Stimulated activated CD4-positive, alpha-beta T cell treated with anti-CD3 and anti-CD28 coated beads, Interleukin-12 subunit alpha, Interleukin-12 subunit beta, amount 100 ng/mL, for 4 hours (primary cell): ENCODE results near the gene FBXO15.

Experiments
- DNase-seq: peaks from one replicate; pipeline ENCODE4 v3.0.0-alpha.2; 2020

The FBXO15 gene

DNA sequence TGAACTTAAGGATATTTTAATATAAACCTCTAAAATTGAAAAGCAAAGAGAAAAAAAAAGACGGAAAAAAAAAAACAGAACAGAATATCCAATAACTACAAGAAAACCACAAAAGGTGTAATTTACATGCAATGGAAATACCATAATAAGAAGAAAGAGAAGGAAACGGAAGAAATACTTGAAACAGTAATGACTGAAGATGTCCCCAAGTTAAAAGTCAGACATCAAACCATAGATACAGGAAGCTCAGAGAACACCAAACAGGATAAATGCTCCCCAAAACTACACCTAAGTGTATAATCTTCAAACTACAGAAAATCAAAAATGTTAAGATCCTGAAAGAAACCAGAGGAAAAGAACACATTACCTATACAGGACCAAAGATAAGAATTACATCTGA, 39.2 kb downstream of the FBXO15 start:
- no peak for DNase-seq

DNA sequence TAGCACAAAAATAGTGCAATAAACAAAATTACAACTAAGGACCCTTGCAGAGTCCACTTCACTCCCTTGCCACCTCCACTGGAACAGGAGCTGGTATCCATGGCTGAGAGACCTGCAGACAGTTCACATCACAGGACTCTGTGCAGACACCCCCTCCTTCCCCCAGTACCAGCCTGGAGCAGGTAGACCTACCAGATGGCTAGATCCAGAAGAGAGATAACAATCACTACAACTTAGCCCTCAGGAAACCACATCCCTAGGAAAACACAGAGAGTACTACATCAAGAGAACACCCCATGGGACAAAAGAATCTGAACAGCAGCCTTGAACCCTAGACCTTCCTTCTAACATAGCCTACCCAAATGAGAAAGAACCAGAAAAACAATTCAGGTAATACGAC, 49.8 kb downstream of the FBXO15 start:
- DNase-seq = no peak

DNA sequence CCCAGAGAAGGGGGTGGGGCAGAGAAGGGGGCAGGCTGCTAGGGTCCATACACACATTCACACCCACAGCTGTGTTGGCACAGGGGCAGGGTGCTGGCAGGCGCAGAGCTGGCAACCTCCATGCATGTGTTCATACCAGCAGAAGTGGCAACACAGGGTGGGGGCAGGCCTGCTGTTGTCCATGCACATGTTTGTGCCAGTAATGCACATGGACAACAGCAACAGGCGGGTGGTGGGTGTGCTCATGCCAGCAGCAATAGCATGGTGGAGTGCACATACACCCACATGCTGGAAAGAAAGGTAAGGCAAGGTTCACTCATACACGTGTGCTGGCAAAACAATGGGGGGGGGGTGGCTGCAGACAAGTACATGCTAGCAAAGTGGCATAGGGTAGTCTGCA, 54.7 kb downstream of the FBXO15 start:
- no peak for DNase-seq

DNA sequence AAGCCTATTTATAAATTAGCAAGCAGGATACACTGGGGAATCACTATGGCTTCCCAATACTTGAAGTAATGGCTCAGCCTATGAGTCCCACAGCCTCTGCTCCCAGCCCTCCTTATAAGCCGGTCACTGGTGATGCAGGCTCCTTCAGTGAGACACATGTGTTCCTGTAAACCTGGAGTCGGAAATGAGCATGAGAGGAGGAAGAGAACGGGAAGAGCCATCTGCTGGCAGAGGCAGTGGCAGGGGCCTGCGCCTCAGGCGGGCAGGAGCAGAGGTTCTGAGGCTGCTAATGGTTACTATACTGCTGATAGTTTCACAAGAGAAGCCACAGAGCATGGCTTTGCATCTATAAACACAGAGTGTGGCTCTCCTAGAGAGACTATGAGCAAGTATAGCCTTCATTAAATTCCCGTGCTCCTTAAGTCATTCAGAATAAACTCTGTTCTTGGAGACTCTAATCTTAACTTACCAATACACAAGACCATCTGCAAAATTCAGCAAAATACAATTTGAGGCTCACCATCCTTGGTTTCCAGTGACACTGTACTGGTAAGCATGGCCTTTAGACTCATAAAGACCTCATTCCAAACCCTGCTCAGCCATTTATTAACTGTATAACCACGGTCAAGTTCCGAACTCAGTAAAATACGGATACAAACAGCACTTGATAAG, 63.3 kb downstream of the FBXO15 start:
- DNase-seq = no peak

DNA sequence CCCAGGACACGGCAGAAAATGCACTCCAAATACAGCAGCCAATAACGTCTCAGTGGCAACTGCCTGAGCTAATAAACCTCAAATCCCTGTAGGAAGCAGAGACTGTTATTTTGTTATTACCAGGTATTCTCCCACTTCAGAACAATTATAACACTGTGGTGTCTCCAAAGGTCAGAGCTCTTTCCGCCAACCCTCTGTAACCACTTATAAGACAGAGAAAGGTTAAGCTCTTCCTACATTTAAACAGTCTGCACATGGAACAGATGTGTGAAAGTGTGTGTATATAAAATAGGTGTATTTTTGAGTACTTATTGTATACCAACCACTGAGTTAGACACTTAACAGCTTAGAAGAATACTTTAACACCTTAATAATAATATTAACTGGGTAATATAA, 64.1 kb downstream of the FBXO15 start:
- DNase-seq = no peak

DNA sequence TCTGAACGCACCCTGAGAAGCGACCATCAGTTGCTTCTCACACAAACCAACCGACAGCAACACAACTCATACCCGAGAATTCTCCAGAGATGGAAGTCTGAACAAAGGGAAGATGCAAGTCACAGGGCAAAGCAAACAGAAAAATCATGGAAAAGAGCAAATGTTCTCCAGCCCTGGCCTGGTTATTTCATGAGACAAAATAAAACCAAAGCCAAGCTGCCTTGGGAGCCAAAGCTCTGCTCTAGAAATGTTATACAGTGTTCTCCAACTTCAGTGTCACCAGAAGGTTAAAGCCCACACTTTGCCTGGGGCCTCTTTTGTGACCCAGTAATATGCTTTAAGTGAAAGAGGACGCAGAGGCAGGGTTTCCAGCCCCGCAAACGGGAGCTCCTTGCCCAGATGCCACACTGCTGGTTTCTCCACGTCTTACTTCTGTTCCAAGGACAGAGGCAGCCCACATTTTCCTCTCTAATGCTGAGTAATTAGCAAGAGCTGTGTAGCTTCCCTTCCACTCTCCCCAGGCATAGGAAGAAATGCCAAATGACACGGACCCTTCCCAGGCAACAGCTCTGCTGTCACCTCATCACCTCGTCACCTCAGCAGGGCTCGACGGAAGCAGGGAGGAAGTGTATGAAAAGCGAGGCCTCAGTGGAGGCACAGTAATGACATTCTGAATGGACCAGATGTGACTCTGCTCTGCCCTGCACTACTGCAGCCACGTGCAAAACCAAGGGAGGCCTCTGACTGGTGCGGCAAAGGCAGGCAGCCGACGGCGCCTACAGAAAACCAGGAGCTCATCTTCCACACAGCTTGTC, 64.7 kb downstream of the FBXO15 start:
- no peak for DNase-seq

DNA sequence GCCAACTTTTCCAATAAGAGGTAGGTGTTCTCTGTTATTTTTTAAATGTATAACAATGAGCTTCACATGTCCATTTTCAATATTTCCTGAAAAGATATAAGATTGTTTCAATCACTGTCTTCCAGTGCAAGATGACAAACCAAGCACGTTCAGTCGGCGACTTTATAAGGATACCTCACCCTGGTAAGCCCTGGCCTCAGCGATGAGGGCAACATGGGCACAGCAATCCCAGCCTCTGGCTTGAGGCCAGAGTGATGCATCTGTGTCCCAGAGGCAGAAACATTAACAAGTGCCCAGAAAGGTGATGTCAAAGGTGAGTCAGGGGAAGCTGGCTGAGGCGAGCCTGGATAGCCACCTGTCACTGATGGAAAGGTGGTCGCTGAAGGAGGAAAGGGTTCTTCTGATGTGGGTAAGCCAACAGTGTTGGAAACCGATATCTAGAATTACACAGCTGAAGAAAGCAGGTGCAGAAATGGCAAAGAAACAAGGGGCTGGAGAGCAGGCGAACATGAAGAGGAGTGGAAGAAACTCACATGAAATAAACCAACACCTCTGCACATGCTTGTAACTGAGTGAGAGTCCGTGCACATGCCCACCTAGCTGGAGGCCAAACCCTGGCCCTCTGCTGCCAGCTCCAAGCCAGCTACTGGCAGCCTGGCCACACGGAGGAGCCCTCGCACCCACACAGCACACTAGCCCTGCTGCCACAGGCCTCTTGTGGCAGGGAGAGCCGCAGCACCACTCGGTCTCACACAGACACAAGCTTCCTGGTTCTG, 65.5 kb downstream of the FBXO15 start:
- peak; percentile 57 for DNase-seq

DNA sequence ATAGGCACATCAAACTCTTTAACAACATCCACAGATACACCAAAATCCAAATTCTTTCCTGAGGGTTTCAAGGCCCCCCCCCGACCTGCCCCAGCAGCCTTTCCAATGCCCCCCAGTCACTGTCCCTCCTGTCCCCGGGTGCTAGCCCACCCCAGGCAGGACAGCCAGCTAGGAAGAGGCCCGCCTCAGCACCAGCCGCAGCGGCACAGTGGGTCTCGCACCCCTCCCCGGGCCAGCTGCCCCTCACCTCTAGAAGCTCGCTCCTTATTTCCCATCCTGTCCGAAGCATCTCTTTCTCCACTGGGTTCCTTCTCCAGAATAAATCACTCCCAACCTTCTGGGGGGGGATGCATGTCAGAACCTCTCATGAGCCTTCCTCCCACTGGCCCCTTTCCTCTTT, 69.4 kb downstream of the FBXO15 start:
- DNase-seq = no peak

DNA sequence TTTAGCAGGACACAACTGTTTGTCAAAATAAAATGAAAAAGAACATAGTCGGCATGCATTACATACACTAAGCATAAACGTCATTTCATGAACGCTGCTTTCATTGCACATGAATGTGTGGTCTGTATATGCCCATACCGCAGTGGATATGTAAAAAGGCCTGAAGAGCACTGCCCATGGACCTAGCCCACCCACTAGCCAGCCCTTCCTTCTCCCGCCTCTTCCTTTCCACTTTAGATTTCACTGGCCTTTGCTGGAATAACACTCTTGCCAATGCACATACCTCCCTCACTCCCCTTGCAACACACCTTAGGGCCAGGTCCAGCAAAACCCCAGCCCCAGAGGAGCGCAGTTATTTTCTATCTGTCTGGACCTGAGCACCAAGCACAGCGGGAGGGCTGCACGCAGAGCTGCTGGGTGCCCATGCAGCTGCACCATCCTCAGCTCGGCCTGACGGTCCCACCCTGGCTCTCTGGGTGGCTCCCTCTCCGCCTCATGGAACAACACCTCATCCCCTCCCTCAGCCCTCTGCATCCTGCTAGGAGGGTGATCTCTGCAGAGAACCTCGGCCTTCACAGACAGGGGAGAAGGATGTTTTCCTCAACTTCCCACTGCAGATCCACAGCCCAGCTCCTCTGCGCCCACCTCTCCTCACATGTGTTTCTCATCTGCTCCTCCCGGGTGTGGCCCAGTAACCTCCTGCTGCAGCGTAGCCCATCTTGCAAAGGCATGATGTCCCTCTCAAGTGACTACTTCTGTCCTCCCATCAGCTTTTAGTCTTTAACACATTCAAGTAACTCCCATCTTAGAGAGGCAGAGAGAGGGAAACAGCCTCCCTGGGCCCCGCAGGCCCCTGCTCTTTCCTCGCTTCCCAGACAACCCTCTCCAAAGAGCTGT, 72.7 kb downstream of the FBXO15 start:
- no peak for DNase-seq

DNA sequence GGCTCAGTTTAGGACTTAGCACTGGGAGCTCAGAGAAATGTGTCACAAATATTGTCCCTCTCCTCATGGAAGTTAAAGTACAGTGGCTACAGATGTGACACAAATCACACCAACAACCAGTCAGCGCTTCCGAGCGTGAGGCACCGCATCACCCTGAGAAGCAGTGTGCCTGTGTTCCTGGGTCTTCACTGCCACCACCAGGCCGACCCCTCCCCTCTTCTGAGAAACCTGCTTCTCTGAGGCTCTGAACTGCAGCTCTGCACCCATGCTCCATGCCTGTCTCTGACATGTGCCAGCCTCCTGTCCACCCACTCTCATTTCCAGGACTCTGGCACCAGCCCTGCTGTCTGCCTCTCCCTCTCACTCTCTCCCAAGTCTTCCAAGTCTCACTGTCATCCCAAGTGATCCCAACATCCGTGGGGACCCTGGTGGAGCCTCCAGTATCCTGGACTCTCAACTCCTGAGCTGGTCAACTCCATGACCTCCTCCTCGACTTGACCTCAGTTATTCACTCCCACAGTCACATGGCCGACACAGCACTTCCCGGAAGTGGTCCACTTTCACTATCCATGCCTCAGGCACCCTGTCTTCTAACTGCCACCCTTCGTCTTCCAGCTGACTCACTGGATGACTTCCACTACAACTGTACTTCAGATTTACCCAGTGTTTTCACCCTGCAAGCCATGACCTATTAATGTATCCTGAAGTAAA, 73.5 kb downstream of the FBXO15 start:
- DNase-seq = no peak

DNA sequence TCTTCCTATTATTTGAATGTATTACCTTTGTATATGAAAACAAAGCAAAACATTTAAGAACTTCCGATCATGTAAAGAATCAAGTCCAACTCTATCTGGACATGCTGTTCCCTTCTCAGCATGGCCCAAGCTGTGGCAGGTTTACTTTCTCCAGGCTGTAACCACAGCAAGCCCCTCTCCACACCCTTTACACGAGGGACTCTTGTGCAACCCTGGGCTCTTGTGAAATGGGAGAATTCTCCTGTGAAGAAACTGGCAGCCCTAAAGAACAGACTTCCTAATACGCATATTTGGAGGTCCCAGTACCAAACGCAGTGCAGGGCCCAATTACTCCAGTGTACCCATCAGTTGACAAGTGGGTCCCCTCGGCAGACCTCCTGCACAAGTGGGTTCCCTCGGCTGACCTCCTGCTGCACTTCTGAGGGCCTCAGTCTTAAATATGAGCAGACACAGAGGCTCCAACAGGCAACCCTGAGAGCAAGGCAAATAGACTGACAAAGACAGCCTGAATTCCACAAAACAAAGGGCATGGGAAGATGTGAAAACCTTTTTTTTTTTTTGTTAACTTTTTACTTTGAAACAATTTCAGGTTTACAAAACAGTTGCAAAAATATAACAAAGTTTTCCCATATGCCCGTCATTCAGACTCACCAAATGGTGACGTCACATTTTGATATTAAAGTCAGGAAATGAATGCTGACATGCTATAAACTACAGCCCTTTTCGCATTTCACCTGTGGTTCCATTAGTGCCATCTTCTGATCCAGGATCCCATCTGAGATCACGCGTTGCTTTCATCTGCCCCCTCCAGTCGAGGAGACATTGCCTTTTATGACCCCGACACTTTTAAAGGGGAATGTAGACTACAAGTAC, 78.2 kb downstream of the FBXO15 start:
- DNase-seq = no peak

DNA sequence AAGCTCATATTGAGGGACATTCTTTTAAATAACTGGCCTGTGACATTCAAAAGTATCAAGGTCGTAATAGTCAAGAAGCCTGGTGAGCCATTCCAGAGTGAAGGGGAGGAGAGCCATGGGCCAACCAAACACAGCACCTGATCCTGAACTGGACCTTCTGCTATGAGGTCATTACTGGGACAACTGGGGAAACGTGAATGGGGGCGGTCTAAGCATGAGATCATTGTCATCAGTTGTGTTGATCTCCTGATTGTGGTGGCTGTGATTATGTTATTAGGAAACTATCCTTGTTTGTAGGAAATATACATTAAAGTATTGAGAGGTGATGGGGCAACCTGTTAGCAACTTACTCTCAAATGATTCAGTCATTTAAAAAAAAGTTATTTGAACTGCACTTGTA, 79.3 kb downstream of the FBXO15 start:
- DNase-seq = no peak

DNA sequence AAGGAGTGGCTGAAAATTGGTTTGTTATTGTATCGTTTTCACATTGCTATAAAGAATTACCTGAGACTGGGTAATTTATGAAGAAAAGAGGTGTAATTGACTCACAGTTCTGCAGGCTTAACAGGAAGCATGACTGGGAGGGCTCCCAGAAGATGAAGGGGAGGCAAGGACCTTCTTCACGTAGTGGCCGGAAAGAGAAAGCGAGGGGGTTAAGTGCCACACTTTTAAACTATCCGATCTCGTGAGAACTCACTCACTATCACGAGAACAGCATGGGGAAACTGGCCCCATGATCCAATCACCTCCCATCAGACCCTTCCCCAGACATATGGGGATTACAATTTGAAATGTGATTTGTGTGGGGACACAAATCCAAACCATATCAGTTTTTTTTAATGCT, 81.6 kb downstream of the FBXO15 start:
- no peak for DNase-seq

DNA sequence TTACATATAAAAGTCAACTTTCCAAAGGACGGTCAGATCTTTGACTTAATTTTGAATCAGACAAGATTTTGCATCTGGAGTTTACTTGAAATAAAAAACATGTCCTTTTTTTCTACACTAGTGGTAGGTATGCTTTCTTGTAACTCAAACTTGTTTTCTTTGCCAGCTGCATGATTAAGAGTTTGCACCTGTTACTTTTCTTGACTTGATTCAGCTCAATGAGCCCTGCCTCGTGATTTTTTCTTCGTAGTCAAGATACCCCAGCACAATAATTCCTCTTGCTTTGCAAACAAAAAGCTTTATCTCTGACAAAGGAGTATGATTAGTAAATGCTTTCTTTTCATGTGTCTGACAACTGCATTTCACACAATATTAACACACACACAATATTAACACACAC, 82.3 kb downstream of the FBXO15 start:
- no peak for DNase-seq

DNA sequence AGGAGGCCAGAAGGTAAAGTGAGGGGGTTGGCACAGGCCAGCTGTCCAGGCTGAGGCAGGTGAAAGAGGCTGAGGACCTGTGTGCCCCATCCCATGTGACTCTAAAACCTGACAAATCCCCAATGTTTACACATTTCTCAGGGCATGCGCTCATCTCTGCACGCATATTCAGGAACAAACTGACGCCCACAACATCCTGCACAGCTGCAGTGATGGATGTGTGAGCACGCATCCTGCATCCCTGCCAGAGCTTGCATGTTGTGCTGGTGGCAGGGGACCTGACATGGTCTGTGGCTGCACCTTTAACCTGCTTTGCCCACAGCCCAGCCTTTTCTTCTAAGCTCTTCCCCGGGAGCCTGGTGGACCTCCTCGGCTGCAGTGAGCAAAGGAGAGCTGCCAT, 83.1 kb downstream of the FBXO15 start:
- peak; percentile 25 for DNase-seq

DNA sequence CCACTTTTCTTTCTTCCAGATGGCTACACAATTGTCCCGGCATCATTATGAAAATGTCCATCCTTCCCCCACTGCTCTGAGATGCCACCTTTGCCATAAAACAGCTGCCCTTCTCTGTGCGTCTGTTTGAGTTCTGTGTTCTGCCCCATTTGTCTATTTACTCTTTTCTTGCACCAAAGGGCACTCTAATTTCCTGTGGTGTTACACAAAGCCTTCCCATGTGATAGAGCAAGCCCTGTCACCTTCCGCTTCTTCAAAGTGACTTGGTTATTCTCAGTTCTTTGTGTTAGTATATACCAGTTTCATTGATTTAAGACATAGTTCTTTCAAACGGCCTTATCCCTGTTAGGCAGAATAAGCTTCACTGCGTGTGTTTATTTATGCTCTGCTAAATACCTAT, 84.1 kb downstream of the FBXO15 start:
- DNase-seq = no peak

DNA sequence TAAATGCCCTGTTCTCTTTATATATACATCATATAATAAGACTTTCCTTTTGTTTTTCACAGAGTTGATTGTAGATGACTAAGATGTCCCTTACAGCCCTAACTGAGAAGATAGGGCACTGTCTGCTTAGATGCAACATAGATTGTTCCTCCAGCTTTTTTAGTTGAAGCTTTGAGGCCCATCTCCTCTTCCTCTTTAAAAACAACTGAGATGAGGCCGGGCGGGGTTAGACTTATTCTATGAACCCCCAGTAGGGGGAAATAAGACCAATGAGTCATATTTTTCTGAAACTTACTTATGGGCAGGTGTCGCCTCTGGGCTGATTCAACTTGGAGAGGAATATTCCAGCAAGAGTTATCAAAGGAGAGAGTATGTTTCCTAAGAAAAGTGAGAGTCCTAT, 84.6 kb downstream of the FBXO15 start:
- DNase-seq = no peak

DNA sequence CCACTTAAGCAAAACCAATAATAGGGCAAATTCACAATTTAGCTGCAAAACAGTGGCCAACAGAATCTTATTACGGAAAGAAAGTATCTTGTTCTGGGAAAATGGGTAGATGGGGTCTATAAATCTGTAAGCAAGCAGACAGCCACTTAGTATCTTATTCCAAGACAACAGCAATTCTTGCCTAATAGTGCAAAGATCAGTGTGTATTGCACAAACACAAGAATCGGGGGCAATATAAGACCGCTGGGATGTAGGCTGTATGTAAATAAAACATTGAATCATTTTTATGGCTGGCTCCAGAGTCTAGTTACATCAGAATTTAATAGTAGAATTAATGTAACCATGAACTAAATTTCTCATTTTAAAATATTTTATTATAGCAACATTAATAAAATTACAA, 85.6 kb downstream of the FBXO15 start:
- no peak for DNase-seq

DNA sequence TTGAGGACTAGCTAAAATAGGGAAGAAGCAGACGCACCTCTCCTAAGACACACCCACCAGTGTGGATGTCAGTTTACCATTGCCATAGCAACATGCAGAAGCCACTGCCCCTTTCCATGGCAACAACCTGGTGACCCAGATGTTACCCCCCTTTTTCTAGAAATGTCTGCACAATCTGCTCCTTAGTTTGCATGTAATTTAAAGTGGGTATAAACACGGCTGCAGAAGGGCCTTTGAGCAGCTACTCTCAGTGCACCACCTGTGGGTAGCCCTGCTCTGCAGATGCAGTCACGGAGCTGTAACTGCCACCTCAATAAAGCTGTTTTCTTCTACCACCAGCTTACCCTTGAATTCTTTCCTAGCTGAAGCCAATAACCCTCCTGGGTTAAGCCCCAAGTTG, 87.1 kb downstream of the FBXO15 start:
- no peak for DNase-seq

DNA sequence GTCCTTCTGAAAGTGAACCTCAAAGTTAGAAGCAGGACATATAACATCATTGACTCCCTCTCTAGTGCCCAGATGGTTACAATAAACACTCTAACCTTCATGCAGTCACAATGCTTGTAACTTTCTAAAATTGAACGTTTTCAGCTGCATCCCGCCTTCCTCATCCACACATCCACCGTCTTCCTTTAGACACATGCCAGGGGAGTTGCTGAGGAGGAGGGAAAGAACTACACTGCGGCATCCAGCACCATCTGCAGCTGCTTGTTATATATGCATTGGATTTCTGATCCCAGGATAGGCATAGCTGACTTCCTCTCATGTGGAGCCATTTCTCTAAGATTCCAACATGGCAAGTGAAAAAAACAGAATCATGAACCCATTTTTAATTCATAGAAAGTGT, 96.8 kb downstream of the FBXO15 start:
- no peak for DNase-seq
